Fibroblast of peridontal ligament (primary cell): ENCODE results near the gene AOC3.

ENCODE experiments used
- DNase-seq: peaks from one replicate; pipeline ENCODE4 v3.0.0-alpha.2; 2010; ENCODE audit errors: extremely low read depth

Gene AOC3, protein sequence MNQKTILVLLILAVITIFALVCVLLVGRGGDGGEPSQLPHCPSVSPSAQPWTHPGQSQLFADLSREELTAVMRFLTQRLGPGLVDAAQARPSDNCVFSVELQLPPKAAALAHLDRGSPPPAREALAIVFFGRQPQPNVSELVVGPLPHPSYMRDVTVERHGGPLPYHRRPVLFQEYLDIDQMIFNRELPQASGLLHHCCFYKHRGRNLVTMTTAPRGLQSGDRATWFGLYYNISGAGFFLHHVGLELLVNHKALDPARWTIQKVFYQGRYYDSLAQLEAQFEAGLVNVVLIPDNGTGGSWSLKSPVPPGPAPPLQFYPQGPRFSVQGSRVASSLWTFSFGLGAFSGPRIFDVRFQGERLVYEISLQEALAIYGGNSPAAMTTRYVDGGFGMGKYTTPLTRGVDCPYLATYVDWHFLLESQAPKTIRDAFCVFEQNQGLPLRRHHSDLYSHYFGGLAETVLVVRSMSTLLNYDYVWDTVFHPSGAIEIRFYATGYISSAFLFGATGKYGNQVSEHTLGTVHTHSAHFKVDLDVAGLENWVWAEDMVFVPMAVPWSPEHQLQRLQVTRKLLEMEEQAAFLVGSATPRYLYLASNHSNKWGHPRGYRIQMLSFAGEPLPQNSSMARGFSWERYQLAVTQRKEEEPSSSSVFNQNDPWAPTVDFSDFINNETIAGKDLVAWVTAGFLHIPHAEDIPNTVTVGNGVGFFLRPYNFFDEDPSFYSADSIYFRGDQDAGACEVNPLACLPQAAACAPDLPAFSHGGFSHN

DNA sequence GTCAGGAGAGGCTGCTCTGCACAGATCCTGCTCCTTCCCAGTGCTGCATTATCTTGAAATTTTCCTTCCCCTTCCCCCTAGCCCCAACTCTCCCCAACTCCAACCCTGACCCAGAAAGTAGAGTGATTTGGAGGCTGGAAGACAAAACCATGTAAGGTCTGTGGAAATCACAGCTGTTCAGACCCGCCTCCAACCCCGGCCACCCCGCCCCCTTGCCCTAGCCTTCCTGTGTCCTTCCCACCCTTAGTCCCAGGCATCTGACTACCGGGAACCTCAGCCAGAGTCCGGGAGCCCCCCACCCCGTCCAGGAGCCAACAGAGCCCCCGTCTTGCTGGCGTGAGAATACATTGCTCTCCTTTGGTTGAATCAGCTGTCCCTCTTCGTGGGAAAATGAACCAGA, at the start of gene AOC3:
TSS of gene AOC3 (plus strand) at position 246 of the 400 bp plus-strand sequence. CDS start at position 391, 145 bp downstream.
- DNase-seq = no peak

DNA sequence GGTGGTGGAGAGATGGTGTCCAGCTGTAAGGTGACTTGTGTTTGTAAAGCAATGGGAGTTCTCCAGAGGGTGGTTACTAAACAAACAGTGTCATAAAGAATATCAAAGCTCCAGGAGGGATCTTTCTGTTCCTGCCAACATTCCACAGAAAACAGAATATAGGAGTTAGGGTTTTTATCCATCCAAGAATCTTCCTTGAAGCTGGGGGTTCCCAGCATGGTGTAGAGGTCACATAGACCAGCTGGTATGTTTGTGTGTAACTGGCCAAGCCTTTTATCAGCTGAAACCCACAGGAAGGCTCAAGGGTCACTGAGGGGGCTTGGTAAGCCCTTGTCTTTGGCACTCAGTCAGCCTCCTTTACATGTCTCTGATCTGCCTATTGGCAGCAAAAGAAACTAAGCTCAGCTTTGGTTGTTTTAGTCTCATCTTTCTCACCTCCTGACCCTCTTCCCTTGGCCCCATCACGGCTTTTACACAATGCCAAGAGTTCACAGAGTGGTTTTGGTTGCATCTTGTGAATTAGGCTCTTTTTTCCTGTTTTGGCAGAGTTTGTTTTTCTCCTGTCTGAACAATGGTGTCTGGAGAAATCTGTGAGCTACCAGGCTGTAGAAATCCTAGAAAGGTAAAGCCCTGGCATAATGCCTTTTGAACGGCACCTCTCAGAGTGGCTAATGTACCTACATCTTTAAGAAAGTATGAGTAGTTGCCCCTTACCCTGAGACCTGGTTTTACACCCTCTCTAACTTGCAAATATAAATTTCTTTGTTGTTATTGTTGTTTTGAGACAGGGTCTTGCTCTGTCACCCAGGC, 47.7 kb upstream of the AOC3 start:
- DNase-seq = no peak

DNA sequence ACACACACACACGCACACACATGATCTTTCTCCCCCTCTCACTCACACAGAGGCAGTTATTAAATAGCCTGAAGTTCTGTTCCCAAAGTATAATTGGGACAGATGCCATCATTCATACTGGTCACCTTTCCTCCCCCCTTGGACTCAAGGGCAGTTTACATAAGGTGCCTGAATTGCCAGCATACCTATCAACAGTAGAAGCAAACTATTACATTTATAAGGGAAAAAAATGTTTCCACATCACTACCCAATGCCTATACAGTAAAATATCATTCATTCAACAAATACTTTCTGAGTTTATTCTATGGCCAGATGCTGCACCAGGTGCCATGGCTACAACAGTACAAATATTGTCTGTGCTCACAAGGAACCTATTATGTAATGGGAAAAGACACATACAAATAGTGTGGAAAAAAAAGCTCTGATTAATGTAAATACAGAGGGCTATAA, 46.1 kb upstream of the AOC3 start:
- no peak for DNase-seq

DNA sequence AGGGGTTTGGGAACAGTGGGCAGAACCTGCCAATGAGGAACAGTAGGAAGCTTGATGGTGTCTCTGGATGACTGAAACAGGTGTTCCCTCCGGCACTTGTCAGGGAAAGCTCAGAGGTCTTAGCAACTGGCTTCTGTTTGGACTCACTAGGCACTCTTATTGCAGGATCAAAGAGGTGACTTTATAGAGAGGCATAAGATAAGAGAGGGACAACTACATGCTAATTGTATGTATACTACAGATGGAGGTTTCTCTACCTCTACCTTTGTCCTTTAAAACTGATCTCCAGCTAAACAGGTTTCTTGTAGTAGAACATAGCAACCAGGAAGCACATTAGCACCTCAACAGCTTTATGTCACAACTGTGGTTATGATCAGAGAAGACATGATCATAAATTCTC, 44.8 kb upstream of the AOC3 start:
- DNase-seq = no peak

DNA sequence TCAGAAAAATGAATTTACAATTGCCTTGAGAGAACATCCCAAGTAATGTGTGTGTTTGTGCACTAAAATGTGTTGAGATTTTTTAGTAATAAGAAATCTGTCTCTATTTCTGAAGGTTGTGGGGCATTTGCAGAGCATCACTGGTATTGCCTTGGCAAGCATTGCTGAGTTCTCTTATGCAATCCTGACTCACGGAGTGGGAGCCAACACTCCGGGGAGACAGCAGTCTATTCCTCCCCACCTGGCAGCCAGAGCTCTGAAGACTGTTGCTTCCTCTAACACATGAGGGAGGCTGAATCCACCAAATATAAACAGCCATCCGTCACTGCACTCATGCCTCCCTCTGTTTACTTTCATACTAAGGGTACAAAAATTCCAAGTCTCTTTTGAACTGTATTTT, 41.7 kb upstream of the AOC3 start:
- peak; percentile 78 for DNase-seq

DNA sequence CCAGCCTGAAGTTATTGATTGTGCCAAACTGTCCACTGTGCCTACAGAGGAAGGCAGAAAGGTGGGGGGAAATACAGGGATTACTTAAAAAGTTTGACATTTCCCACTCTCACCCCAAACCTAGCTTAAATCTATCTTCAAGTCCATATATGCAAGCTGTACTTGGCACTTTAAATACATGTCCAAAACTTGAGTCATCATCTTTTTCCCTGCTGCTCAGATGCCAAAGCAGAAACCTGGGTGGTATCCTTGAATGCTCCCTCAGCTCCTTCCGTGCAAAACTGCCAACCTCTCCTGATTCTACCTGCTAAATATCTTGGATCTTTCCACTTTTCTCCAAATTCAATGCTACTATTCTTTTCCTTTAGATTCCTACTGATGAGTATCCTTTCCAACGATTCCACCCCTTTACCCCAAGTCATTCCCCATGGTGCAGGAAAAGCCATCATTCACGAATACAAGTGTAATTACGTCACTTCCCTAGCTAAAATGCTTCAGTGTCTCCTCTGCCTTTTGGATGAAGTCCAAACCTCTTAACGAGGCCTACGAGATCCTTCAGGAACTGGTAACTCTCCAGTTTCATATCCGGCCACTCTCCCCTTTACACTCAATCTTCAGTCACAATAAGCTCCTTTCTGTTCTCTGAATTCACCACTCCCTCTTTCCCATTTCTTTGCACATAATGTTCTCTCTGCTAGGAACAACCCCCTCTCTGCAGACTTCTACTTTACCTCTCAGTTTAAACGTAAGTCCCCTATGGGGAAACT, 36.2 kb upstream of the AOC3 start:
- DNase-seq = peak; percentile 44

DNA sequence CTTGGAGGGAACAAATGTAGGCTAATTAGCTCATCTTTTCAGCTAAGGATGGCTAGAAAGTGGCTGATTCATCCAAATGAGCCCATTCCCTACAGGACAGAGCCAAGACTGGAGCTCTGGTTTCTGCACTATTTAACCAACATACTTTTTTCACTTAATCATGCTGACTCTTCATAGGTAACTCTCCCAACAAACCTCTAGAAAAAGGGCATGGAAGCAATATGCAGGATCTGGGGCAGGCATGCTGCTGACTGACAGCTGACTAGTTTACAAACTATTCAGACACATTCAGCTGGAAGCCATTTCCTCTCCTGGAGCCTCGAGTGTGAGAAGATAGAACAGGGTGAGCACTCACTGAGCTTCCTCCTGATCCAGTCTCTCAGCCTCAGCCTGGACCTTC, 33.1 kb upstream of the AOC3 start:
- DNase-seq = no peak

DNA sequence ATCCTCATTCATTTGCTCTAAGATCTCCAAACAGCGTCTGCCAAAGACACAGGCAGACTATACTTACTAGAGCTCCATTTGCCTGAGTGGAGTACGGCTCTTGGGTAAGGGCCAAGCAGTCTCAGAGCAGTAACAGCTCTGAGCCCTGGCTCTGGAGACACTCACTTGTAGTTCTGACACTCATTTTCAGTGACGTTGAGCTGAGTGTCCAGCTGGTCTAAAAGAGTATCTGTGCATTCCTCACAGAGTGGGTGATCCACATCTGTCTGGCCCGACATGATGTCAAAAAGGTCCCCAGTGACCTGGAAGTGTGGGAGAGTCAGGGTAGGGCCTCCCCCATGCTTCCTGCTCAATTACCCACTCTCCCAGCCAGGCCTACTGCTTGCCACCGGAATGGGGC, 32.6 kb upstream of the AOC3 start:
- no peak for DNase-seq

DNA sequence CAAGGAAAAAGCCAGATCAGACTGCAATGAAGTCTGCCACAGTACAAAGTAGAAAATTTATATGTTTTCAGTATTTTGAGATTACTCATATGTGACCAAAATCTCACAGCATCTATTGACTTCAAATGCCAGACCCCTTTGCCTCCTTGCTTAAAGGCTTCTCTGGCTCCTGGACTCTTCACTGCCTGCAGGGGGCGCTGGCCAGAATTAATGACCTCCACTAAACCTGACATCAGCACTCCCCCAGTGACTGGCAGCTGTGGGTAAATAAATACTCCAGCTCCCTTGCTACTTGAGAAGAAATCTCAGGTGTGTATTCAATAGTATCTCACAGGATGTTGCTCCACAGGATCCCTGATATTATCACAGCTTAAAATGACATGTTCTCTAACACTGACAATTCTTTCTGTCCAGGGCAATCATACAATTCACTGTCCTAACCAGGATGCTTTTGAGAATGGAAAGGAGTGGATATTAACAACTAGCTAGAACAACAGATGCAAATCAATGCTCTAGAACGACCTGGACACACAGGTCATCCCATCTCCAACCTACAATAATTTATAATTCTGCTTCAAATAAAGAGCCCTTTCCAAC, 31.0 kb upstream of the AOC3 start:
- peak; percentile 48 for DNase-seq

DNA sequence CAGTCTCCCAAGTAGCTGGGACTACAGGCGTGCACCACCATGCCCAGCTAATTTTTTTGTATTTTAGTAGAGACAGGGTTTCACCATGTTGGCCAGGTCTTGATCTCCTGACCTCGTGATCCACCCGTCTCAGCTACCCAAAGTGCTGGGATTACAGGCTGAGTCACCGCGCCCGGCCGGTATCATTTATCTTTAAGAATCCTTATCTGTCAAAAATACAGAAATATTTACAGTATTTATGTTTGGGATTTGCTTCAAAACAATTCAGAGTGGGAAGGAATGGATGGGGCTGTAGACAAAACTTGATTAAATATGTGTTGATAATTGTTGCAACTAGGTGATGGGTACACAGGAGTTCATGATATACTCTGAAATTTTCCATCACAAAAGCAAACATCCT, 29.8 kb upstream of the AOC3 start:
- DNase-seq = no peak

DNA sequence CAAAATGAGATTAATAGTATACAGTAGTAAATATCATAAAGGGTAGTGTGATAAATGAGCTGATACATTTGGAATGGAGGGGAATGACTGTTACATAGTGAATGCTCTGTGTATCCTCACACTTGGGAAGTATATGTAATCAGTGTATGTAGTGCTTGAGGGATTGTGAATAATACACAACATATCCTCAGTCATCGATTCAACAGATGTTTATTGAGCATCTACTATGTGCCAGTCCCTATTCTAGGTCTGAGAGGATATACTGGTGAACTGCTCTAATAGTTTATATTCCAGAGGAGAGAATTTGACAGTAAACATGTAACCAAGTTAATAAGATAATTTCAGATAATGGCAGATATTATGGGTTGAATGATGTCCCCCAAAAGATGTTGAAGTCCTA, 23.5 kb upstream of the AOC3 start:
- DNase-seq = no peak

DNA sequence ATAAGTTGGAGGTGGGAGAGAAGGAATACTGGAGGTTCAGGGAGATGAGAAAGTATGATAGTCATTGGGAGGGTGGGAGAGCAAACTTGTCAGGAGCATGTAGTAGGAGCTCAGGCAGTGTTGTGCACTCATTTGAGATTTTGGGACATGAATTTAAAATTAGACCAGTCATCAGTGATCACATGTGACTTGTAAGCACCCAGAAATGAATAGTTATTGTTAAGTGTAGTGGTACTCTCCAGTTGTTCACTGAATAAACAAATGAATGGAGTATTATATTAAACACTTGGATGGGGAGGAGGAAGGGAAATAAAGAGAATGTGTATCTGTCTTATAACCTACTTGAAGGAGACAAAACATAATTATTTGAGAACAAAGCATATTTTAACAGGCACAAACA, 20.0 kb upstream of the AOC3 start:
- no peak for DNase-seq

DNA sequence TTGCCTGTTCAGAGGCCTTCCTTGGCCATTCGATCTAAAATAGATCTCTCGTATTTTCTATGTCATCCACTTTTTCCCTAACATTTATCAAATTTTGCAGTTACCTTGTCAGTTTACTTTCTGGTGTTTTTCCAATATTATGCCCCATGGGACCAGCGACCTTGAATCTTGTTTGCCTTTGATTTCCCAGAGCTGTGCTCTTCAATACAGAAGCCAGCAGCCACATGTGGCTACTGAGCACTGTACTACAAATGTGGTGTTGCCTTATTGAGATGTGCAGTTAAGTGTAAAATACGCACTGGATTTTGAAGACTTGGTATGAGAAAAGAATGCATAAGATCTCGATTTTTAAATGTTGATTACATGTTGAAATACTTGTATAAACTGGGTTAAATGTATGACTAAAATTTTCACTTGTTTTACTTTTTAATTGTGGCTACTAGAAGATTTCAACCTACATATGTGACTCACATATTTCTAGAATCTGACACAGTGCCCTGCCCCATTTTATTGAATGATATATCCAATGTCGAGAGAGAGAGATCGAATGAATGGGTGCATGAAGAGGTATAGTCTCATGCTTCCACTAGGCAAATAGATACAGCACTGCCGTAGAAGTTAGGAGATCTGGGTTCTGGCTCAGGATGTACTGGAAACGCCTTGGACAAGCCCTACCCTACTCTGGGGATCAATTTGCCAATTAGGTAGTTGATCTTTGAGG, 18.6 kb upstream of the AOC3 start:
- no peak for DNase-seq

DNA sequence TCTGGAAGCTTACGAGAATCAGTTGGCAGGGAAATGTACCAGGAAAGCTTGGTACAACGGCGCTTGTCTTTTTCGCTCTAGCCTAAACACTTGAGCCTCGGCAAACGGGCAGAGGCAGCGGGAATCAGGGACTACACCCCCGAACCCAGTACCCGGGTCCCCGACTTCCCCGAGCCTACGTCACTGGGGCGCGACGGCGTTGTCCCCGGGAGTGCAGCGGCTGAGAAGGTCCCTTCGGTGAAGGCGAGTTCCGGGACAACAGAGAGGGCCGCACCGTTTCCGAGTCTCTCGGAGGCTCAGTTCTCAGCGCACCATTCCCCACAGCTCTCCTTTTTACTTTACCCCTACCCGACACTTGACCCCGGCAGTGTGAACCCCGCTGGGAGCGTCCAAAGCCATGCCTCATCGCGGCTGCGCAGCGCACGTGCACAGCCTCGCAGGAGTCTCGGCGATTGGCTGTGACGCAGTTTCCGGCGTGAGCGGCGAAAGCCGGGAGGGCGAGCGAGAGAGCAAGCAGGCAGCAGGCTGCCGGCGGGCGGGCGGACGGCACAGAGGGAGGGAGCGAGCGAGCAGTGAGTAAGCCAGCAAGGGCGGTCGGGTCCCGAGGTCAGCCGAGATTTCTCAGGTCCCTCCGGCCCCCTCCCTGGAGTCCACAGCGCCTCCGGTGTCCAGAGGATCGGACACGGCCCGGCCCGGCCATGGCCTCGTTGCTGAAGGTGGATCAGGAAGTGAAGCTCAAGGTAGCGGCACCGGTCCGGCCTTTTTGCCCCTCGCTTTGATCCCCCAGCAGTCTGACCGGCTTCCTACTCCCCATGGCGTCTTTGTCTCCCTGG, 17.8 kb upstream of the AOC3 start, which contains the start of gene PSME3:
TSS of gene PSME3 (plus strand) at position 464 of the 833 bp plus-strand sequence. CDS start at position 699, 235 bp downstream.
- DNase-seq = peak; percentile 83

DNA sequence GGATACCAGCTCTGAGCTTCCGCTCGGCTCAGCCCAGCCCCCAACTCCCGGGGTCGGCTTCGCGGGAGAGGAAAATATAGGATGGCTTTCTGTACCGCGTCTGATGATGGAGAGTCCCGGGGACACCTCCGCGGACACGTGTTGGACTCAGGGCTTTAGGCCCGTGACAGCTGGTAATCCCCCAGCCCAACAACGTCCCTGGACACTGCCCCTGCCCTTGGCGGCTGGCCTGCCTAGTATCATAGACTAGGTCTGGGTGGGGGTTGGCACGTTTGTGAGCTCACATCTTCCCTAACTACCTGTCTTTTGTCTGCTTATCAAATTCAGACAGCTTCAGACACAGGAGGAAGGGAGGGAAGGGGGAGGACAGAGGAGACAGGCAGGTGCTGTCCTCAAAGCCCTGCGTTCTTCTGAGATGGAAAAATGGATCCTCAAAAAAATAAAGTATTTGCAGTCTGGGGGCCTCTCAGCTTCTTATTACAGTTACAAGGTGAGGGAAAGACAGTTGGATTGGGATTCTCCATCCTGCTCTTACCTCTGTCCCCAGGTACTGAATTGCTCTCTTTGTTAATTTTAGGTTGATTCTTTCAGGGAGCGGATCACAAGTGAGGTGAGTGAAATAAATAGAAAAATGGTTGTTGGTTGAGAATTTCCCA, 17.1 kb upstream of the AOC3 start:
- DNase-seq = no peak

DNA sequence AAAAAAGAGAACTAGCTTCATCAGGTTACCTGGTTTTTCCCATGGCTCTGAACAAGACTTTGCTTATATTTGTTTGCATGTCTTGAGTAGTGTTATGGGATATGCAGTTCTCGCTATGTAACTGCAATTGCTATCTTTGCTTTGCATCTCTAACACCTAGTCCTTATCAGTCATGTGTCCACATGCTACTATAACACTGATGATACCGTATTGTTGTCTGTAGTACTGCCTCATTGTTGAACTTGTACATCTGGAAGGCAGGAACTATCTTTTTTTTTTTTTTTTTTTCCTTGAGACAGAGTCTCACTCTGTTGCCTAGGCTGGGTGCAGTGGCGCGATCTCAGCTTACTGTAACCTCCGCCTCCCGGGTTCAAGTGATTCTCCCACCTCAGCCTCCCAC, 15.3 kb upstream of the AOC3 start:
- no peak for DNase-seq

DNA sequence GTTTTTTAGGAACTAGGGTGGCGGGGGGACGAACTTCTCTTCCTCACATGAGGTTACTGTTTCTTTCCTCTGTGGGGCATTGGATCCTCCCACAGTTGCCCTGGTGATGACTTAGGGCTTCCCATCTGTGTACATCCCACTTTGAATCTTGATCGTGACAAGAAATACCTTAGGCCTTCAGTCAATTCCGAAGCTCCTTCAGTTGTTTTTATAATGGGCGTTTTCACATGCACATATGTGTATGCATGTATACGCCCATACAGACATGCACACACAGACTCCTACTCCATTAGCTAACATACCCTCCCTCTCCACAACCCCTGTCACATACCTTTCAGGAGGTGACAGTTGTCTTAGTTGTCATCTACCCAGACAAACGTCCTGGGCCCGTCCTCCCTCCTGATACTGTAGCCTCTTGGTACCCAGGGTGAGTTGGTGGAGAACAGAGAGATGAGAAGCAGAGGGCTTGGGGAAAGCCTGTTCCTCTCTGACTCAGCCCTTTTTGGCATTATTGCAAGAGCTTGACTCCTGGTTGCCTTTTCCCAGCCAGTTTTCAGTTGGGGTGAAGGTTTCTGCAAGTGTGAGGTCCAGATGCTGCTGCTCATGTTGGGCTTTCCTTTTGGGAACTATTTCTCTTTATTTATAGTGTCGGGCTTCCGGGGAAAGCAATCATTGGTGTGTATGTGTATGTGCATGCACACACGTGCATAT, 8.9 kb upstream of the AOC3 start:
- peak; percentile 68 for DNase-seq

DNA sequence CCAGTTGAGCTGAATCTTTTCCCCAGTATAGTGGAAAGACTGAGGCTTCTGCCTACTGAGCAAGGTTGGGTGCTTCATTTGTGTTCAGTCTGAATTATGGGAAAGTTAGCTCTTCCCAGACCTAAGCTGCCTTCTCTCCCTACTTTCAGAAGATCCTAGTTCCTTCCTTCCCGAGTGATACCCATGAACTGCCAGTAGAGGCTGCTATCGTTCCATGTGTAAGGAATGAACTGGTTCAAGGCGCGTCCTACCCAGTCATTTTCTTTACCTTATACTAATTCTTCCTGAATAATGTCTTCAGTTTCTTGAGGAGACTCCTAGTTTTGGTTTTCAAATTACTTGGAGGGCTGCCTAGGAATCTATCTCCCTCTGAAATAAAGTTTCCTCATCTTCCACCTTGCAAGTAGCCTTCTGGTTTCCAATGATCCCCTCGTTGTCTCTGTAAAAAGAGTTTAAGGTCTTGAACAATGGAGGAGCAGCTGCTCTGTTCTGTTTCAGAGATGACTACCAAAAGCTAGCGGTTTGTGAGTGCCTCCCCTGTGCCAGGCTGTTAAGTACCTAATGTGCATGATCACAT, 7.6 kb upstream of the AOC3 start:
- peak; percentile 86 for DNase-seq
